Transverse colon (tissue), 4 donors: ENCODE results near the gene MEGF9. TPM values are rescaled to one million over a fixed set of nuclear protein-coding genes. Genes with fewer than 3 reads are reported as not detected.

Experiments
- DNase-seq: peaks from one replicate; pipeline ENCODE4 v3.0.0-alpha.2; 2019
- H3K27ac ChIP-seq, 4 donors: fragments of 200-600 bp; sonication (generic); 2 replicates each; pipeline ENCODE4 v1.5.1; 2016 to 2018; ENCODE audit warnings: inconsistent platforms in 4 of 4
- H3K27me3 ChIP-seq: fragments of 200-600 bp; sonication (generic); 2 replicates; pipeline ENCODE4 v1.5.1; 2017; ENCODE audit warnings: inconsistent platforms
- H3K36me3 ChIP-seq, 4 donors: fragments of 200-600 bp; sonication (generic); 2 replicates each; pipeline ENCODE4 v1.5.1; 2017 to 2019; ENCODE audit warnings: inconsistent platforms in 4 of 4
- H3K4me1 ChIP-seq, 4 donors: fragments of 200-600 bp; sonication (generic); 2 replicates each; pipeline ENCODE4 v1.5.1; 2017 to 2020; ENCODE audit warnings: inconsistent platforms in 4 of 4
- H3K4me3 ChIP-seq, 4 donors: fragments of 200-600 bp; sonication (generic); 1 replicate in 1 of 4; 2 replicates in 3 of 4; pipeline versions ENCODE4 v1.5.1 to v1.6.1; 2017 to 2019; ENCODE audit warnings: inconsistent platforms in 4 of 4
- H3K9me3 ChIP-seq, 2 donors: fragments of 200-600 bp; sonication (generic); 2 replicates each; pipeline ENCODE4 v1.5.1; 2017 to 2019; ENCODE audit warnings: inconsistent platforms in 2 of 2
- EP300 ChIP-seq: sonication (generic); formaldehyde crosslinking; IDR thresholded peaks from one replicate; pipeline ENCODE4 v1.6.1; 2017; ENCODE audit warnings: antibody characterized with exemption, low read depth
- POLR2A ChIP-seq: fragments of 450-650 bp; IDR thresholded peaks from one replicate; pipeline ENCODE4 v1.6.1; 2016; ENCODE audit warnings: antibody characterized with exemption, mild to moderate bottlenecking, moderate library complexity
- POLR2AphosphoS5 ChIP-seq, 3 donors: sonication (generic); formaldehyde crosslinking; IDR thresholded peaks; one replicate each; pipeline ENCODE4 v1.6.1; 2016; ENCODE audit warnings: antibody characterized with exemption in 3 of 3
- WGBS, 2 donors: methylation state at CpG; one replicate each; pipeline ENCODE4 v1.1.5; 2018; ENCODE audit warnings: low coverage in 1 of 2; 5-methylcytosine and 5-hydroxymethylcytosine counted together
- in situ Hi-C, 4 donors: fragments of 200-750 bp; cut with MboI; loops; one replicate each; pipeline versions ENCODE4 v1.15.0 to v1.15.1; 2017; ENCODE audit warnings: low sequenced_read_pairs in 3 of 4, low pct_ligation_motif_present in 1 of 4, low pct_unique_long_range_greater_than_20kb in 1 of 4
- intact Hi-C: fragments of 100-400 bp; cut with DNase I; formaldehyde crosslinking; loops from one replicate; pipeline ENCODE4 v1.15.1; 2023; ENCODE audit warnings: low total_unique reads
- total RNA-seq, 4 donors: library from RNA; depleted of rRNA; stranded (reverse); fragments of >200 nt; gene quantifications; one replicate each; pipeline ENCODE4 v1.1.0, GENCODE V29; 2016
- TF ChIP-seq, protein P1 (sequence below), 5 experiments: fragments of 200-600 bp in 3 of 5; fragments of 450-650 bp in 2 of 5; sonication (generic) in 3 of 5; IDR thresholded peaks; 1 replicate in 2 of 5; 2 replicates in 3 of 5; pipeline ENCODE4 v1.5.1; 2016 to 2017; ENCODE audit warnings: antibody characterized with exemption in 5 of 5, inconsistent platforms in 3 of 5, mild to moderate bottlenecking in 2 of 5, moderate library complexity in 1 of 5

MEGF9 gene
- 10 to 100 TPM in 3 of 4 donors, 1 to 10 TPM in 1; 6.7 to 17.9 (median 12.7) TPM for total RNA-seq

DNA sequence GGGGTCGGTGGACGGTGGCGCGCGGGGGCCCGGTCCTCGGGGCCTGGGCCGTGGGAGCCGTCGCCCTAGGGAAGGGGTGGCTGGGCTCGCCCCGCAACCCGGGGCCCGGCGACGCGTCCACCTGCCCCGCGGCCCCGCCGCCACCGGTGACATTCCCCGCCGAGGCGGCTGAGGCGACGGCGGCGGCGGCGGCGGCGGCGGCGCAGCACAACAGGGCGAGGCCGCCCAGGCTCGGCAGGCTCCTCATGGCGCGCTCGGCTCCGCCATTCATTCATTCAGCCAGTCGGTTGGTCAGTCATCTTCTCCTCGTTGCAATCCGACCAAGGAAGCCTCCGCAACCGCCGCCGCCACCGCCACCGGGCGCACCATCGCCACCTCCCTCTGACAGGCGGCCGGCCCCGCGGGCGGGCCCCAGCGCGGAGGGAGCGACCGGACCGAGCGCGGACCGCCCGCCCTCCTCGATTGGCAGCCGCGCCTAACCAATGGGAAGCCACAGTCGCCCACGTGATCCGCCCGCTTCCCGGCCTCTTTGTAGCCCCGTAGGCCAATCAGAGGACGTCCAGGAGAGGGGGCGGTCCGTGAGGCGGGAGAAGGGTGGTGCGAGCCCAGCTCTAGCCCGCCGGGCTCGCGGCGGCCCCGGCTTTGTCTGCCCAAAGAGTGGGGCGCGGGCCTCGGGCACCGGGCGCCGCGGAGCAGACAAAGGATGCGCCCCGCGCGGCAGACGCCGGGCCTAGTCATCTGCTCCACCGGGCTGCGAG is at the start of gene MEGF9:
MEGF9 (minus strand) TSS at position 383 of the 758 bp plus-strand sequence; CDS start at position 271, 112 bp downstream.
- TF ChIP-seq POLR2A (peak; percentile 69), POLR2AphosphoS5 (IDR thresholded peaks at IDR 0.05) (peak; percentile 83 to 89 (median 88)), EP300 (no peak)
- TF ChIP-seq, protein P1, sequence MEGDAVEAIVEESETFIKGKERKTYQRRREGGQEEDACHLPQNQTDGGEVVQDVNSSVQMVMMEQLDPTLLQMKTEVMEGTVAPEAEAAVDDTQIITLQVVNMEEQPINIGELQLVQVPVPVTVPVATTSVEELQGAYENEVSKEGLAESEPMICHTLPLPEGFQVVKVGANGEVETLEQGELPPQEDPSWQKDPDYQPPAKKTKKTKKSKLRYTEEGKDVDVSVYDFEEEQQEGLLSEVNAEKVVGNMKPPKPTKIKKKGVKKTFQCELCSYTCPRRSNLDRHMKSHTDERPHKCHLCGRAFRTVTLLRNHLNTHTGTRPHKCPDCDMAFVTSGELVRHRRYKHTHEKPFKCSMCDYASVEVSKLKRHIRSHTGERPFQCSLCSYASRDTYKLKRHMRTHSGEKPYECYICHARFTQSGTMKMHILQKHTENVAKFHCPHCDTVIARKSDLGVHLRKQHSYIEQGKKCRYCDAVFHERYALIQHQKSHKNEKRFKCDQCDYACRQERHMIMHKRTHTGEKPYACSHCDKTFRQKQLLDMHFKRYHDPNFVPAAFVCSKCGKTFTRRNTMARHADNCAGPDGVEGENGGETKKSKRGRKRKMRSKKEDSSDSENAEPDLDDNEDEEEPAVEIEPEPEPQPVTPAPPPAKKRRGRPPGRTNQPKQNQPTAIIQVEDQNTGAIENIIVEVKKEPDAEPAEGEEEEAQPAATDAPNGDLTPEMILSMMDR (IDR thresholded peaks at IDR 0.05): no peak
- Histone ChIP-seq H3K27me3 (no peaks in the 10 kb centered on the region), H3K4me1 (peaks cover 15 to 45% (median 28%) of the 10 kb centered on the region in 4 donors), H3K4me3 (peak within 1 kb of the TSS; percentile 64 to 98 (median 82)), H3K27ac (peak within 1 kb of the TSS; percentile 82 to 89 (median 86)), H3K9me3 (no peaks in the 10 kb centered on the region), H3K36me3 (no peaks in the 10 kb centered on the region)
- DNase-seq: peak; percentile 98
- 0% methylated on average over 52 of the region's 102 CpGs; no CpG with 5 or more reads in 1 of the 2 donors for WGBS, 2 donors
- intact Hi-C loops: loop anchor here (5.0 kb wide), 1 partner anchor 227 kb away; no protein-coding TSS in a partner anchor
- in situ Hi-C loops: no loop called here

DNA sequence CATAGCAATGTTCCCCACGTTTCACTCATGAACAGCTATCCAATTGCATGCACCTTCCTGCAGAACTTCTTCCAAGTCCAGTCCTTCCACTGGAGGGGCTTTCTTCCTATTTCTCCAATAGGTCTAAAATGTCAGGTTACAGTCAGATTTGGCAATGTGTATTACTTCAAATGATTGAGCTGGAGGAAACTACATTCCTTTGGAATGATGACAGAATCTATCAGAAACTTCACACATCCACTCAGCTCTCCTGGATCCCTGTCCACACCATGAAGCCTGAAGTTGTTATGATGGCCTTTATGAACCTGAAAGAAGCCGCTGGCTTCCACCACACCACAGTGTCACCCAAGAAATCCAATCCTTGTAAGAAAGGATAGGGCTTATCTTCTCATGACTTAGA is 46.7 kb upstream of the MEGF9 start:
- no peaks in the 10 kb centered on the region for H3K4me1 ChIP-seq
- no peak for DNase-seq
- H3K27ac ChIP-seq: no peak overlapping the region
- no peaks in the 10 kb centered on the region for H3K27me3 ChIP-seq
- H3K4me3 ChIP-seq: no peak overlapping the region
- H3K9me3 ChIP-seq: no peaks in the 10 kb centered on the region
- intact Hi-C loops (no loop called here), in situ Hi-C loops (loop anchor here (10.0 to 25.0 kb wide), 3 partner anchors 176 to 301 kb away; partner anchors contain the start of genes TRAF1 (in 3 of the 4), C5 (in 1 of the 4) and CNTRL (in 1 of the 4))
- WGBS, 2 donors: 84 to 90% methylated on average over 2 of the region's 2 CpGs
- peaks cover 0 to 26% (median 4%) of the 10 kb centered on the region in 4 donors for H3K36me3 ChIP-seq
- TF ChIP-seq, protein P1 (IDR thresholded peaks at IDR 0.05): no peak
- TF ChIP-seq POLR2A (no peak), EP300 (no peak), POLR2AphosphoS5 (IDR thresholded peaks at IDR 0.05) (no peak)

DNA sequence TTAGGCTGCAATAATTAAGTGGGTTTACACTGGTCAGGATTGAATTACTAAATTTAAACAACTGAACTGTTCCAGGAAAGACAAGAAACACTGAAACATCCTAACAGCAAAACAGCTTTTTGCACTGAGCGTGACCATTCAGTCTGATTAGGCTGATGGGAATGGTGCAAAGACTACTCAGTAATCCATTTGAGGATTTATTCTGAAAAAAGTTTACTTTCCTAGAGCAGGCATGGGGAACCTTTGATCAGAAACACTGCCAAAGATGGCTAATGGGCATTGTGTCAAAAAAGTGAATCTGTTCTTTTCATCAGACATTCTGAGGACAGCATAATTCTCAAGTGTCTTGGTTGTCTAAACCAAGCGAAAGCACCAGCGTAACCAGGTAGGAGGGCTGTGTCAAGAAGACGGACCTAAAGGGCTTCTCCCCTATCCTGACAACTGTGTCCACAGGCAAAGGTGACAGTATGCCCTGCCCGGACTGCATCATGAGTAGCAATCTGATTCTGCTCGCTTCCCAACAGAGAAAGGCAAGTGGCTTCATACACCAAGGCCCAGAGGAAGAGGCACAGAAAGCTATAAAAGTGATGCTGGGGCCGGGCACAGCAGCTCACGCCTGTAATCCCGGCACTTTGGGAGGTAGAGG is 45.6 kb upstream of the MEGF9 start:
- in situ Hi-C loops: loop anchor here (10.0 to 25.0 kb wide), 4 partner anchors 177 to 305 kb away; partner anchors contain the start of genes TRAF1 (in 3 of the 4), C5 (in 1 of the 4) and CNTRL (in 1 of the 4)
- Histone ChIP-seq H3K36me3 (peaks cover 0 to 26% (median 4%) of the 10 kb centered on the region in 4 donors), H3K27me3 (no peaks in the 10 kb centered on the region), H3K4me1 (no peaks in the 10 kb centered on the region), H3K9me3 (no peaks in the 10 kb centered on the region), H3K27ac (no peak overlapping the region), H3K4me3 (no peak overlapping the region)
- TF ChIP-seq, protein P1 (IDR thresholded peaks at IDR 0.05): no peak
- no peak for TF ChIP-seq EP300
- TF ChIP-seq POLR2A: no peak
- TF ChIP-seq POLR2AphosphoS5 (IDR thresholded peaks at IDR 0.05): no peak
- intact Hi-C loops: loop anchor here (10.0 kb wide), 1 partner anchor 295 kb away; the partner anchor contains the start of gene C5
- DNase-seq: no peak
- 92 to 97% methylated on average over 4 to 9 of the region's 9 CpGs for WGBS, 2 donors

DNA sequence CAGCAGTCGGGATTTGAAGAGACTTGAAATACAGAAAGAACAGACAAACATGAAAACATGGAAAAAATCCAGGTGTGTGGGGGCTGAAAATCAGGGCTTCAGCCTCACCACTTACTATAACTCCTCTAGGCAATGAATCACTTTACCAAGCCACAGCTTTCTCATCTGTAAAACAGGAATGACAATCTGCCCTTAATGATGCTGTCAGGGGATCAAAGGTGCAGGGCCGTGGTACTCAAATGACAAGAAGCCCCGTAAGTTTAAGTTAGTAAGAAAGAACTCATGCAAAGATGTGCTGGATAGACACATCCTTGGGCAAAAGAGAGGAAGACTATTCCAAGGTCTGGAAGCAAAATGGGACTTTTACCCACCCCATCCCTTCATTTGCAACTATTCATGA is 44.3 kb upstream of the MEGF9 start:
- no peak for DNase-seq

More for the DNA sequence above, 44.3 kb upstream of the MEGF9 start:
- intact Hi-C loops: loop anchor here (10.0 kb wide), 1 partner anchor 296 kb away; the partner anchor contains the start of gene C5
- TF ChIP-seq POLR2A: no peak
- TF ChIP-seq EP300: no peak
- TF ChIP-seq, protein P1 (IDR thresholded peaks at IDR 0.05): no peak
- TF ChIP-seq POLR2AphosphoS5 (IDR thresholded peaks at IDR 0.05): no peak
- no peaks in the 10 kb centered on the region for H3K9me3 ChIP-seq
- 74 to 85% methylated on average over 3 of the region's 3 CpGs for WGBS, 2 donors
- no peak overlapping the region for H3K4me3 ChIP-seq
- no peaks in the 10 kb centered on the region for H3K4me1 ChIP-seq
- peaks cover 0 to 16% (median 0%) of the 10 kb centered on the region in 4 donors for H3K36me3 ChIP-seq
- in situ Hi-C loops: loop anchor here (10.0 to 25.0 kb wide), 3 partner anchors 179 to 306 kb away; partner anchors contain the start of genes TRAF1 (in 3 of the 4), C5 (in 1 of the 4) and CNTRL (in 1 of the 4)
- no peak overlapping the region for H3K27ac ChIP-seq
- H3K27me3 ChIP-seq: no peaks in the 10 kb centered on the region
